Fibroblast of mammary gland (primary cell): ENCODE measurements around the gene CCDC78.

Experiments used
- DNase-seq: peaks from one replicate; pipeline ENCODE4 v3.0.0-alpha.2; 2010; ENCODE audit warnings: low read depth
- H3K4me3 ChIP-seq: 2 replicates; pipeline ENCODE4 v1.5.1; 2011; ENCODE audit warnings: low read depth, mild to moderate bottlenecking, low read length, moderate library complexity; ENCODE audit not compliant: control insufficient read depth
- CTCF ChIP-seq: conservative IDR thresholded peaks from 2 replicates; pipeline ENCODE4 v1.5.1; 2011; ENCODE audit warnings: low read depth, low read length, inconsistent platforms; ENCODE audit not compliant: control insufficient read depth, insufficient read depth

CCDC78 gene

DNA sequence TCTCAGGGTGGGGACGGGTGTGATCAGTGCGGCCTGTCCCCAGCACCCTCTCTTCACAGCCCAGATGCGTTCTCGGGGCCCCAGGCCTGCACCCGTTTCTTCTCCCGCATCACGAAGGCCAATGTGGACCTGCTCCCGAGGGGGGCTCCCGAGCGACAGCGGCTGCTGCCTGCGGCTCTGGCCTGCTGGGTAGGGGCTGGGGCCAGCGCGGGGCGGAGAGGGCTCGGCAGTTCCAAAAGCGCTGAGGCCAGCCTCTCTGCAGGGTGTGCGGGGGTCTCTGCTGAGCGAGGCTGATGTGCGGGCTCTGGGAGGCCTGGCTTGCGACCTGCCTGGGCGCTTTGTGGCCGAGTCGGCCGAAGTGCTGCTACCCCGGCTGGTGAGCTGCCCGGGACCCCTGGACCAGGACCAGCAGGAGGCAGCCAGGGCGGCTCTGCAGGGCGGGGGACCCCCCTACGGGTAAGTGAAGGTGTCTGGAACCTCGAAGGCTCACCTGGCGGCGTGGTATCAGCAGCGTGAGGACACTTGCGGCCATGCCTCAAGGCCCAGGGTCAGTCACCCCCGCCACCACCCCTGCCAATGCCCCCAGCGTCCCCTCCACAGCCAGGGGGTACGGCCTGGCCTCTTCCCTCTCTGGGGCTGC, 38.7 kb upstream of the CCDC78 start:
- TF ChIP-seq CTCF = no peak
- no peak for DNase-seq
- H3K4me3 ChIP-seq = no peak overlapping the region

GRCh38 chr16:764184-764750, 38.0 kb upstream of the CCDC78 start:
- no peak for DNase-seq
- no peak overlapping the region for H3K4me3 ChIP-seq
- TF ChIP-seq CTCF = no peak

GRCh38 chr16:763369-764183, 37.3 kb upstream of the CCDC78 start:
- no peak overlapping the region for H3K4me3 ChIP-seq
- no peak for TF ChIP-seq CTCF
- DNase-seq = no peak

DNA sequence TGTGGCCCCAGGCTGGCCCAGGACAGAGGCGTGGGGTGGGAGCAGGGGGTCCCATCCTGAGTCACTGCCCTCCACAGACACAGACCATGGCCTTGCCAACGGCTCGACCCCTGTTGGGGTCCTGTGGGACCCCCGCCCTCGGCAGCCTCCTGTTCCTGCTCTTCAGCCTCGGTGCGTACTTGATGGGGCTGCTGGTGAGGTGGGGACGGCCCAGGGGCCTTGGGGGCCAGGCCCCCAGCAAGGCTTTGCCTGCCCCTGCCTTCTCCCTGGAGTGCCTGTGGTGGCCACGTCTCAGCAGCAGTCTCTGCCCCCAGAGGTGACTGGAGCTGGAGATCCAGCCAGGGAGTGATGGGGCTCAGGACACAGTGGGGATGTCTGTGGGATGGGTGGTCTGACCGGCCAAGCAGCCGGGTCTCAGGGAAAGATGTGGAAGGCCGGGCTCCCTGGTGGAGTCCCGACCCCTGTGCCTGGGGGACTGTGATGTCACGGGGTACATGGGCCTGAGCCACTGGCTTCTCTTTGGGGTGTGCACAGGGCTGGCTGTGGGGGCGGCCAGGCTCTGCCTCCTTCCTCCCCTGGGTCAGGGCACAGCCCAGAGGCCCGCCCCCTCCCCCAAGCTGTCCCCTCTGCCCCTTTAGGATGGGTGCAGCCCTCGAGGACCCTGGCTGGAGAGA, 36.5 kb upstream of the CCDC78 start:
- no peak for TF ChIP-seq CTCF

GRCh38 chr16:761625-762513, 35.6 kb upstream of the CCDC78 start:
- no peak overlapping the region for H3K4me3 ChIP-seq
- no peak for DNase-seq
- no peak for TF ChIP-seq CTCF

More for the DNA sequence above, 36.5 kb upstream of the CCDC78 start:
- DNase-seq = no peak
- no peak overlapping the region for H3K4me3 ChIP-seq

DNA sequence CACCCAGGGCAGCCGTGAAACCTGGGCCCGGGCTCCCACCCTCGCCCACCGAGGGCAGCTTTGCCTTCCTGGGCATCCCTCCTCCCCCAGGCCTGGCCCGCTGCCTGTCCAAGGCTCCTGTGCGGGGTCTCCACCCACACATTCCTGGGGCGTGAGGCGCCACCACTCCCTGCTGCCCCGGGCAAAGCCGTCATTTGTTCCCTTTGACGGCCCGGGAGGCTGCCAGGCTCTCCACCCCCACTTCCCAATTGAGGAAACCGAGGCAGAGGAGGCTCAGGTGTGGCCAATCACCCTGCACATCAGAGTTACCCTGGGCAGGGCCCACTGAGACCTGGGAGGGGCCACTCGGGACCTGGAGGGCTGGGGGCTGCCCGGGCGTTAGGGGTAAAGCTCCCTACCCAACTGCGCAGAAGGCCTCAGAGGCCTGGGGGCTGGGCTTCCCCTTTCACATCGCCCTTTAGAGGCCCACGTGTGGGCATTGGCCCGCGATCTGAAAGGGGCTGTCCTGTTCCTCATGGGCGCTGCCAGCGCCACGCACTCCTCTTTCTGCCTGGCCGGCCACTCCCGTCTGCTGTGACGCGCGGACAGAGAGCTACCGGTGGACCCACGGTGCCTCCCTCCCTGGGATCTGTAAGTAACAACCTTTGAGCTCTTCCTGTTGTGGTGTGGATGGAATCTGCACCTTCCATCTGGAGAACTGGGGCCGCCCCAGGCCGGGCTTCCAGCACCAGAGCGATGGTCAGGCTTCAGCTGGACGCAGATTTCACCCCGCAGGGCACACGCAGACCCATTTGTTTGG, 34.5 kb upstream of the CCDC78 start, which contains the start of gene MSLN:
Gene MSLN, plus strand, starts transcription at position 190 of the 799 bp plus-strand sequence. CDS start 1,947 bp downstream, outside the sequence.
- no peak for DNase-seq
- no peak within 1 kb of the TSS for H3K4me3 ChIP-seq
- no peak for TF ChIP-seq CTCF
